B cell (primary cell): ENCODE data around the gene PARD3. TPM values are rescaled to one million over a fixed set of nuclear protein-coding genes. Genes with fewer than 3 reads are reported as not detected.

Experiments
- ATAC-seq: fragments of 200-7000 bp; cut with Tn5 transposase; one replicate; pipeline ENCODE4 v1.10.0; 2021; ENCODE audit warnings: low read depth, mild to moderate bottlenecking, moderate number of reproducible peaks, moderate library complexity
- CTCF ChIA-PET: fragments of 350-600 bp; sonication (Branson Sonifier 250); formaldehyde crosslinking; loops from one replicate; lab custom pipeline; 2021; ENCODE audit warnings: antibody characterized with exemption, inconsistent platforms; lab: Charles Lee
- POLR2A ChIA-PET: fragments of 350-600 bp; sonication (Branson Sonifier 250); formaldehyde crosslinking; loops from one replicate; lab custom pipeline; 2021; ENCODE audit warnings: antibody characterized with exemption; lab: Charles Lee
- DNase-seq: peaks from one replicate; pipeline ENCODE4 v3.0.0; 2013
- H2AFZ ChIP-seq: 2 replicates; pipeline ENCODE4 v1.6.1; 2012; ENCODE audit warnings: mild to moderate bottlenecking, low read depth, low read length; ENCODE audit not compliant: insufficient read depth, poor library complexity, severe bottlenecking
- H3K27ac ChIP-seq, 2 donors: 1 replicate in 1 of 2; 2 replicates in 1 of 2; pipeline ENCODE4 v1.5.1; 2012 to 2013; ENCODE audit warnings: low read length in 2 of 2, mild to moderate bottlenecking in 2 of 2, moderate library complexity in 1 of 2
- H3K27me3 ChIP-seq, 4 experiments: fragments of 200-600 bp in 1 of 4; sonication (generic) in 1 of 4; replicated peaks in 1 of 4; 1 replicate in 2 of 4; 2 replicates in 2 of 4; pipeline versions ENCODE4 v1.6.1 to v1.7.0; 2013 to 2016; ENCODE audit warnings: low read length in 3 of 4, mild to moderate bottlenecking in 2 of 4, mixed read lengths in 1 of 4, moderate library complexity in 1 of 4; ENCODE audit not compliant: insufficient read depth in 4 of 4, control insufficient read depth in 3 of 4; ENCODE audit errors: control extremely low read depth in 1 of 4
- H3K36me3 ChIP-seq, 2 experiments: replicated peaks in 1 of 2; 1 replicate in 1 of 2; 2 replicates in 1 of 2; pipeline versions ENCODE4 v1.6.1 to v1.7.1; 2013; ENCODE audit warnings: low read length in 1 of 2; ENCODE audit not compliant: insufficient read depth in 2 of 2, control insufficient read depth in 1 of 2; ENCODE audit errors: control extremely low read depth in 1 of 2, extremely low read depth in 1 of 2
- H3K4me1 ChIP-seq, 2 donors: fragments of 200-600 bp in 1 of 2; sonication (generic) in 1 of 2; 1 replicate in 1 of 2; 2 replicates in 1 of 2; pipeline versions ENCODE4 v1.5.1 to v1.6.1; 2013 to 2017; ENCODE audit warnings: low read length in 2 of 2; ENCODE audit not compliant: control insufficient read depth in 2 of 2, insufficient read depth in 2 of 2
- H3K4me2 ChIP-seq: replicated peaks from 2 replicates; pipeline ENCODE3; 2012; ENCODE audit warnings: mild to moderate bottlenecking, low read depth, low read length; ENCODE audit not compliant: poor library complexity, severe bottlenecking
- H3K4me3 ChIP-seq, 5 experiments: fragments of 200-600 bp in 1 of 5; sonication (generic) in 1 of 5; 1 replicate in 3 of 5; 2 replicates in 2 of 5; pipeline versions ENCODE4 v1.5.1 to v1.7.0; 2011 to 2016; ENCODE audit warnings: low read length in 4 of 5, mild to moderate bottlenecking in 4 of 5, low read depth in 2 of 5, control low read depth in 1 of 5, moderate library complexity in 1 of 5; ENCODE audit not compliant: insufficient read depth in 1 of 5; ENCODE audit errors: control extremely low read depth in 1 of 5, extremely low read depth in 1 of 5
- H3K79me2 ChIP-seq: fragments of 200-600 bp; sonication (generic); one replicate; pipeline ENCODE4 v1.6.0; 2016; ENCODE audit warnings: low read length; ENCODE audit not compliant: control insufficient read depth, insufficient read depth
- H3K9ac ChIP-seq: fragments of 200-600 bp; sonication (generic); 2 replicates; pipeline ENCODE4 v1.6.1; 2017; ENCODE audit warnings: mild to moderate bottlenecking, low read length, moderate library complexity
- H3K9me3 ChIP-seq, 3 donors: one replicate each; pipeline versions ENCODE4 v1.6.1 to v1.7.1; 2013; ENCODE audit warnings: low read length in 2 of 3; ENCODE audit not compliant: control insufficient read depth in 2 of 3, insufficient read depth in 1 of 3; ENCODE audit errors: control extremely low read depth in 1 of 3
- H4K20me1 ChIP-seq: 2 replicates; pipeline ENCODE4 v1.6.0; 2012; ENCODE audit warnings: mild to moderate bottlenecking, low read length; ENCODE audit not compliant: insufficient read depth, control insufficient read depth, poor library complexity, severe bottlenecking
- H3K27ac Mint-ChIP-seq: one replicate; pipeline ENCODE4 v1.8.0; 2021; ENCODE audit warnings: mixed read lengths
- H3K27me3 Mint-ChIP-seq: one replicate; pipeline ENCODE4 v1.8.0; 2021; ENCODE audit warnings: mixed read lengths
- H3K4me1 Mint-ChIP-seq: one replicate; pipeline ENCODE4 v1.8.0; 2021; ENCODE audit warnings: mixed read lengths
- H3K4me3 Mint-ChIP-seq: one replicate; pipeline ENCODE4 v1.8.0; 2021; ENCODE audit warnings: mixed read lengths
- H3K9me3 Mint-ChIP-seq: one replicate; pipeline ENCODE4 v1.8.0; 2022; ENCODE audit warnings: mixed read lengths; ENCODE audit not compliant: insufficient read depth
- EZH2 ChIP-seq: IDR thresholded peaks from 2 replicates; pipeline ENCODE4 v1.6.1; 2012; ENCODE audit warnings: borderline replicate concordance, low read depth, mild to moderate bottlenecking, moderate library complexity, low read length; ENCODE audit not compliant: insufficient read depth, poor library complexity, severe bottlenecking
- WGBS: methylation state at CpG from one replicate; pipeline ENCODE4 v1.1.5; 2013; ENCODE audit warnings: missing lambda C conversion rate; ENCODE audit not compliant: insufficient coverage; 5-methylcytosine and 5-hydroxymethylcytosine counted together
- intact Hi-C: fragments of 100-400 bp; cut with micrococcal nuclease; formaldehyde crosslinking; loops from one replicate; pipeline ENCODE4 v1.10.0; 2022
- polyA plus RNA-seq: library from polyadenylated mRNA; depleted of rRNA; stranded (reverse); fragments of >200 nt; gene quantifications from 2 replicates; pipeline ENCODE4 v1.2.3, GENCODE V29; 2012
- total RNA-seq, 2 donors: library from RNA; stranded (reverse); fragments of 120-200 nt in 1 of 2; gene quantifications; 1 replicate in 1 of 2; 2 replicates in 1 of 2; pipeline versions ENCODE4 v1.2.3 to v1.2.4, GENCODE V29; 2013 to 2022
- TF ChIP-seq, protein P1 (sequence below): fragments of 200-600 bp; IDR thresholded peaks from one replicate; pipeline ENCODE4 v1.8.0; 2022; ENCODE audit warnings: antibody characterized with exemption, mild to moderate bottlenecking

PARD3 gene
- total and polyA plus RNA-seq, 2 donors (not counting 1 experiment from before 2014, with no cell fraction given) = not detected

DNA sequence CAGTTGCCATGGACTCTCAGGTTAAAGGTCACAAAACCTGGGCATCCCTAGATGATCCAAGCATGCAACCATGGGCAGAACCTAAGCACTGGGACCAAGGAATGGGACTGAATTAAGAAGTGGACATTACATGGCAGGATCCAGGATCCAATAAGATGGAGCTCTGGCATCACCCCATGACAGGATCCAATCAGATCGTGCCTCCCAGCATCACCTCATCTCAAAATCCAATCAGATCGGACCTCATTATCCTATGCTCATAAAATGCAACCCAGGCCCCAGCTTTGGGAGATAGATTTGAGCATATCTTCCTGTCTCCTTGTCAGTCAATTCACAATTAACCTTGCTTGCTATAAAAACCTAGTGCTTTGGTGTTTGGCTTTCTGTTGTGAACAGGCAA lies 616.1 kb downstream of the PARD3 start:
- Histone ChIP-seq H3K9me3 (no peaks in the 10 kb centered on the region), H3K4me1 (no peaks in the 10 kb centered on the region), H3K36me3 (no peaks in the 10 kb centered on the region), H2AFZ (no peak overlapping the region), H3K9ac (no peak overlapping the region), H3K27ac (no peak overlapping the region), H3K4me3 (no peak overlapping the region), H3K4me2 (no peak overlapping the region), H3K79me2 (no peaks in the 10 kb centered on the region), H4K20me1 (no peaks in the 10 kb centered on the region), H3K27me3 (no peaks in the 10 kb centered on the region)
- 100% methylated on average over 1 of the region's 2 CpGs for WGBS
- H3K4me3 Mint-ChIP-seq = no peak overlapping the region
- POLR2A ChIA-PET = no interaction called here
- CTCF ChIA-PET = no interaction called here
- H3K9me3 Mint-ChIP-seq = no peaks in the 10 kb centered on the region
- TF ChIP-seq EZH2 = no peak
- TF ChIP-seq, protein P1, sequence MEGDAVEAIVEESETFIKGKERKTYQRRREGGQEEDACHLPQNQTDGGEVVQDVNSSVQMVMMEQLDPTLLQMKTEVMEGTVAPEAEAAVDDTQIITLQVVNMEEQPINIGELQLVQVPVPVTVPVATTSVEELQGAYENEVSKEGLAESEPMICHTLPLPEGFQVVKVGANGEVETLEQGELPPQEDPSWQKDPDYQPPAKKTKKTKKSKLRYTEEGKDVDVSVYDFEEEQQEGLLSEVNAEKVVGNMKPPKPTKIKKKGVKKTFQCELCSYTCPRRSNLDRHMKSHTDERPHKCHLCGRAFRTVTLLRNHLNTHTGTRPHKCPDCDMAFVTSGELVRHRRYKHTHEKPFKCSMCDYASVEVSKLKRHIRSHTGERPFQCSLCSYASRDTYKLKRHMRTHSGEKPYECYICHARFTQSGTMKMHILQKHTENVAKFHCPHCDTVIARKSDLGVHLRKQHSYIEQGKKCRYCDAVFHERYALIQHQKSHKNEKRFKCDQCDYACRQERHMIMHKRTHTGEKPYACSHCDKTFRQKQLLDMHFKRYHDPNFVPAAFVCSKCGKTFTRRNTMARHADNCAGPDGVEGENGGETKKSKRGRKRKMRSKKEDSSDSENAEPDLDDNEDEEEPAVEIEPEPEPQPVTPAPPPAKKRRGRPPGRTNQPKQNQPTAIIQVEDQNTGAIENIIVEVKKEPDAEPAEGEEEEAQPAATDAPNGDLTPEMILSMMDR = no peak
- DNase-seq = no peak
- no peaks in the 10 kb centered on the region for H3K4me1 Mint-ChIP-seq
- intact Hi-C loops = no loop called here
- ATAC-seq = no peak
- H3K27ac Mint-ChIP-seq = no peak overlapping the region
- H3K27me3 Mint-ChIP-seq = no peaks in the 10 kb centered on the region

GRCh38 chr10:34196058-34196433 lies 619.0 kb downstream of the PARD3 start:
- Histone ChIP-seq H3K79me2 (no peaks in the 10 kb centered on the region), H2AFZ (no peak overlapping the region), H3K27me3 (no peaks in the 10 kb centered on the region), H3K9ac (no peak overlapping the region), H3K36me3 (no peaks in the 10 kb centered on the region), H3K4me3 (no peak overlapping the region), H3K27ac (no peak overlapping the region), H4K20me1 (no peaks in the 10 kb centered on the region), H3K4me2 (no peak overlapping the region), H3K4me1 (no peaks in the 10 kb centered on the region), H3K9me3 (no peaks in the 10 kb centered on the region)
- Mint-ChIP-seq H3K4me1 (no peaks in the 10 kb centered on the region), H3K27ac (no peak overlapping the region), H3K9me3 (no peaks in the 10 kb centered on the region), H3K27me3 (no peaks in the 10 kb centered on the region), H3K4me3 (no peak overlapping the region)
- DNase-seq = no peak
- no peak for ATAC-seq
- no peak for TF ChIP-seq EZH2
- TF ChIP-seq, protein P1 = no peak
- ChIA-PET CTCF (no interaction called here), POLR2A (no interaction called here)
- intact Hi-C loops = no loop called here
- WGBS = no CpG with 5 or more reads among the region's 3 CpGs
